Renal cortex interstitium (tissue), 11 donors: ENCODE data around the gene MAPK8. TPM values are rescaled to one million over a fixed set of nuclear protein-coding genes. Genes with fewer than 3 reads are reported as not detected.
"Not testable (repeated sequence)": the region's sequence is repeated elsewhere in the genome, so short reads cannot be mapped to it uniquely, and the experiment has no call there.

Experiments
- DNase-seq, 11 donors: peaks; one replicate each; pipeline ENCODE4 v3.0.0-alpha.2; 2013; ENCODE audit warnings: low read depth in 9 of 11, low spot score in 4 of 11; ENCODE audit errors: extremely low read depth in 1 of 11
- polyA plus RNA-seq, 3 donors: library from polyadenylated mRNA; unstranded; fragments of 120-200 nt; gene quantifications; one replicate each; pipeline ENCODE4 v1.2.1, GENCODE V29; 2013; ENCODE audit not compliant: insufficient read length in 3 of 3

Gene MAPK8
- polyA plus RNA-seq, 3 donors, result 64.1 to 77.2 (median 77.2) TPM

DNA sequence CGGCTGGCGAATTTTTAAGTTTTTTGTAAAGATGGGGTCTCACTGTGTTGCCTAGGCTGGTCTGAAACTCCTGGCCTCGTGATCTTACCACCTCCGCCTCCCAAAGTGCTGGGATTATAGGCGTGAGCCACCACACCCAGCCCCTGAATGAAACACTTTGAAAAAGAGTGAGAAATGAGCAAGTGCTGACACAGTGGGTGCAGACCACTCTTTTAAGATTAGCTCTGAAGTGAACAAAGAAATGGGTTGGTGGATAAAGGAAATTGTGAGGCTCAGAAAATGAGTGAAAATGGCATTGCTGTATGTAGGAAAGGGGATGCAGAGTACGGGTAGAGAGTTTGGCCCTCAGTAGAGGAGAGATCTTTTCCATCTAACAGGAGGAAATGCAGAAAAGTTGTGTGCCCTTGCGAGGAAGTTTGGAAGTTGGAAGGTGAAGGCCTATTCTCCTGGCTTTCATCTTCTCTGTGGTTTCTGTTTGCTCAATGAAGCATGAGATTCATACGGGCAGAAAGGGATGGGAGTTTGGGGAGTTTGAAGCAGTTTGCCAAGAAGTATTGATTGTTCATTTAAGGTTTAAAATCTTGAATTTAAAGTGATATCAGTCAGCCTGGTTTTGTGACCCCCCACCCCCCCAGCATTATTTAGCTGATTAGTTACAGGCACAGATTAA lies 11.0 kb downstream of the MAPK8 start:
- DNase-seq, result no peak

DNA sequence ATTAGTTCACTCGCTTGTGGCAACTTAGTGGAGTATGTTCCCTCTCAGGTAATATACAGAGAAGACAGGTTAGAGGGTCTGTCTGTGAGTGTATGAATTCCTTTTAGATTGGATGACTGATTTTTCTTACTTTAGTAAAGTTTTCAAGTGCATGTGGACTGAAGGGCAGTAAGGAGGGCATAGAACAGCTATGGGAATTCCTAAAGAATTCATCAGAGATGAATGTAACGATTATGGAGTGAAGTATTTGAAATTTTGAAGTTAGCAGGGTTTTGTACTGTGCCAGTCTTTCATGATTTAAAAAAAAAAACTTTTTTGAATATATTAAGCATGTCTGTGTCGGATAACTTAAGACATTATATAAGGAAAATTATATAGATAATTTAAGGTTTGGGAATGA lies 15.5 kb downstream of the MAPK8 start:
- no peak for DNase-seq

DNA sequence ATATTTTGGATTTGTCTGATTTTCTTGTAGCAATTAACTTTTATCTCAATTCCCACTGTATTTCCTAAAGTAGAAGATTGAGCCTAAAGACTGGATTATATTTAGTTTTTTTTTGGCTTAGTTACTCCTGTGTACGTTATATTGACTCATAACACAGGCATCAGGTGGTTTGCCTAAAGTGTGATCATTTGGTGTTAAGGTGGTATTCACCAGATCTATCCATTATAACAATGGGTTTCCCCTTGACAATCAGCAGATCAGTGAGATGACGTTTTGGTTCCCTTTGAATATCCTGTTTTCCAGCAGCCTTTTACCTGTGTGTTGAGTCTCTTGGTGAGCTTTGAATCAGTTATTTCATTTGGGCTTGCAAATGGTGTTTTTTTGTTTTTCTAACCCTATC lies 18.1 kb downstream of the MAPK8 start:
- DNase-seq, result no peak

DNA sequence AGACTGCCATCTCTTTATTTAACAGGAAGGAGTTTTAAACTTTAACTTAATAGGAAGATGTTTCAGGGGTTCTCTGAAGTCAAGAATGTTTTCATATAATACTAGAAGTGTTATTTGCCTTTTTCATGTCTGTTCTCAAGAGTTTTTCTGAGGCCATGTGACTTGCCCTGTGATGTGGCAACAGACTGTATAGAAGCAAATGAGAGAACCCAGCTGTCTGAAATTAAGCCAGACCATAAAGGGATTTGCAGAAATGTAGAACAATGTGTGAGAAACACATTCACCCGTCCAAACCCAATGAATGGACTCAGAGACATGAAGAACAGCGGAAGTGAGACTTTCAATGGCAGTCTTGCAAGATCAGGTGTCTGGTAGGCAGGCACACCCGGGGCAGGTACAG lies 23.8 kb downstream of the MAPK8 start:
- DNase-seq, result peak in 1 of 11 donors; percentile 0

DNA sequence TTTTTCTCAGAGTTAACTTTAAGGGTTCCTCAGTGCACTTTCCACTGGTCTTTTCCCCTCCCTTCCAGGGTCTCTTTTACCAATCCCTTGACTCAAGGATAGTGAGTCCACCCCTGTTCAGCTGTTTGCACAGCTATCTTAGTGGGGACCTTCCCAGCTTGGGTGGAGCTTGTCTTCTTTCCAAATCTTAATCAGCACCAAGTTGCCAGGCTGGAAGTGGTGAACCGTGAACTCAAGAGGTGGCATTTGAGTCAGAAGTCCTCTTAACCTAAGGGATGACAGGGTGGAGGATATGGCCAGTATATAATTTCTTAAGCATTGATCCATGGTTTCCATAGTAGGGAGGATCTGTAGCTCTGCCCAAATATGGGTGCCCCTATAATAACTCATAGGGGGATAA lies 25.0 kb downstream of the MAPK8 start:
- DNase-seq, result no peak

DNA sequence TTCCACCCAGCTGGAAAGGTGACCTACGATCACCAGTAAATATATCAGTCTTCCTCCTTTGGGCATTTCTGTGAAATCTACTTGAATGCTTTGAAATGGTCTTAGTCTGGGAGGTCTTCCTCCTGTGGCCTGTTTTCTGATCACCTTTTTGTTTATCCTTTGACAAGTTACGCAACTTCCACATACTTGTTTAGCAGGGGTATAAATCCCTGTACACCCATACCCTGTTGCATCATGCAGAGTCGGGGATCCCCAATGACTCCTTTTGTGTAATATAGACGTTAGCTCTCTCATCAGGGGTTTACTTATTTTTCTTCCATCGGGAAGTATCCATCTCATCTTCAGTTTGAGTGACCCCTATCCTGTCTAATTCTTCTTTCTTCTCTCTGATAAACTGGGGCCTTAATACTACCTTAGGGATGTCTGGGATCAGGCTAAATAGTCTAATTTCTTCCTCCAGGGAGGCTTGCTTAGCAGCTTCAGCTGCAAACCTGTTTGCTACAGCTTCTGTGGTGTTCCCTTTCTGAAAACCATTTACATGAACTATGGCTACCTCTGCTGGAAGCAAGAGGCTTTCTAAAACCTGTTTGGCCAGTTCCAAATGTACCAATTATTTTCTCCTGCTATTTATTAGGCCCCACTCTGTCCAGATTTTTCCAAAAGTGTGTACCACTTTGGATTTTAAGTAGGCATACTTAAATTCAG lies 25.8 kb downstream of the MAPK8 start:
- no peak for DNase-seq

DNA sequence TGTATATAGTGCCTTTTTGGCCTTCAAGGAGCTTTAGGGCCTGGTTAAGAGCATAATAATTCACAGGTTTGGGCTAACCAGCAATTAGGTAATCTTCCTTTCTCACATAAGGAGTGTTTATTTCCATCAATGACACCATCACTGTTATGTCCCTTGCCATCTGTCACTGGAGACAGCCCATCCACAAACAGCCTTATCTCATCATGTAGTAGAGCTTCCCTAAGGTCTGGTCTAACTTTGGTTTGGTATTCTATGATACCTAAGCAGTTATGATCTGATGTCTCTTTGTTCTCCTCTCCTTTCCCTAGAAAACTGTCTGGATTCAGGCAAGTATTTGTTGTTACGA lies 26.4 kb downstream of the MAPK8 start:
- no peak for DNase-seq

DNA sequence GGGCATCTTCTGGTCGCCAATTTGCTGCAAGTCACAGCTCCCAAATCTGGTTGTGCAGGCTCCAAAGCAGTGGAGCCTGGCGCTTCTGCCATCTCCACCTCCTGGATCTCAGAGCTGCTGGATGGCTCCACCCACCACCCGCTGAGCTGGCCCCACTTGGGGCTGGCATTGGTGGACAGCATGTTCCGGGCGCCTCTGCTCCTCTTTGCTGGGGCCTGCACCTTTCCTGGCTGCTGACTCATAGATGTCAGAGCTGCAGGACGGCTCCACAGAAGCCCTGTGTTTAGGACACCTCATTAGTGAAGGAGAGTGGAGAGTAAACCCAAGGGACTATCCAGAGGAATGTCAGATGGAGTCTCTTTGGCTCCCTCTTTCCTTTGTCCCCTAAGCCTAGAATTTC lies 27.4 kb downstream of the MAPK8 start:
- no peak for DNase-seq

DNA sequence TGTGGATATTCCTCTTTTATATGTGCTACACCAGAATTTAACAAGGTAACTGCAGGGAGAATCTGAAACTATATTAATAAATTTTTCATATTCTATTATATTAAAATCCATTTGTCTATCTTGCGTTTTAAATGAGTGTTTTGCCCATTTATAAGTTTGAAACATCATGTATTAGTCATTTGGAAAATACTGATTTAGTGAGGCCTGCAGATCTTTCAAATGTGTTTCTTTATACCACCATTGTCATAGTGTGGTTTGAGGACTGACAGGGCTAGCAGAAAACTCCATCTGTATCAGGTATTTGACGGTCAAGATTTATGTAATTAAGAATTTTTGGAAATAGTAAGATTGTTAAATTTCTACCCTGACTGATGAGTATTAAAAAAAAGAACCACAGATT lies 29.3 kb downstream of the MAPK8 start:
- no peak for DNase-seq

DNA sequence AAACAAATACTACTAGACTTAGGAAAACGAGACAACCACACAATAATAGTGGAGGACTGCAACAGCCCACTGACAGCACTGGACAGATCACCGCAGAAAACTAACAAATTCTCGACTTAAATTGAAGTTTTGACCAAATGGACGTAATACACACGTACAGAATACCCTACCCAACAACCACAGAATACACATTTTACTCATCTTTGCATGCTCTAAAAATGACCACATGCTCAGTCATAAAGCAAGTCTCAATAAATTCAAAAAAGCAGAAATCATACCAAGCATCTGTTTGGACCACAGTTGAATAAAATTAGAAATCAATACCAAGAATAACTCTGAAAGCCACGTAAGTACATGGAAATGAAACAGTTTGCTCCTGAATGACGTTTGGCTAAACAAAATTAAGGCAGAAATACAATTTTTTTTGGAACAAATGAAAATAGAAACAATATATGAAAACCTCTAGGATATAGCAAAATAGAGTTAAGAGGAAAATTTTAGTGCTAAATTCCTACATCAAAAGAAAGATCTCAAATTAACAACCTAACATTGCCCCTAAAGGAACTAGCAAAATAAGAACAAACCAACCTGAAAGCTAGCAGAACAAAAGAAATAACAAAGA lies 30.6 kb downstream of the MAPK8 start:
- no peak for DNase-seq

DNA sequence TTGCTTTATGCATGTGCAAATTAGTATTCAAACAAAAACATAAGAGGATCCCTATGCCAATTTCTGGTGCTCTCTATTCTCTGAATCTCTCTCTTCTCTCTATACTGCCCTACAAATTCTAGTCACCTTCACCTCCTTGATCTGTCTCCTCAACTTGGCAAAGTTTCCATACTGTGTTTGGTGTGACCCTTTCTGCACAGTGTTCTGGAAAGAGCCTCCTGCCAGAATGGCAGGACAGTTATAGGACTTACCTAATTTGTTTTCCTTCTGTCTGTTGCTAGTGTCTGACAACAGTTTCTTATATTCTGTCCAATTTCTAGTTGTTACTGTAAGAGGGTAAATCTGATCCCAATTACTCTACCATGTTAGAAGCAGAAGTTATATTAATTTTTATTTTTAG lies 34.3 kb downstream of the MAPK8 start:
- no peak for DNase-seq

DNA sequence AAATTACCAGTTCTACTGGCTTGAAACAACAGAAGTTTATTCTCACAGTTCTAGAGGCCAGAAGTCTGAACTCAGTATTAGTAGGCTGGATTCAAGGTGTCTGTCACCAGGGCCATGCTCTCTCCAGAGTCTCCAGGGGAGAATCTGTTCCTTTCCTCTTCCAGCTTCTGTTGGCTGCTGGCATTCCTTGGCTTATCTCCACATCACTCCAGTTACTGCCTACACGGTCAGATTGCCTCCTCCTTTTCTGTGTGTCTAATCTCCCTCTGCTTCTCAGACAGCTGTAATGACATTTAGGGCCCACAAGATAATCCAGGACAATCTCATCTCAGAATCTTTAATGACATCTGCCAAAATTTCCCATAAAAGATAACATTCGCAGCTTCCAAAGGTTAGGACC lies 36.6 kb downstream of the MAPK8 start:
- DNase-seq, result no peak

DNA sequence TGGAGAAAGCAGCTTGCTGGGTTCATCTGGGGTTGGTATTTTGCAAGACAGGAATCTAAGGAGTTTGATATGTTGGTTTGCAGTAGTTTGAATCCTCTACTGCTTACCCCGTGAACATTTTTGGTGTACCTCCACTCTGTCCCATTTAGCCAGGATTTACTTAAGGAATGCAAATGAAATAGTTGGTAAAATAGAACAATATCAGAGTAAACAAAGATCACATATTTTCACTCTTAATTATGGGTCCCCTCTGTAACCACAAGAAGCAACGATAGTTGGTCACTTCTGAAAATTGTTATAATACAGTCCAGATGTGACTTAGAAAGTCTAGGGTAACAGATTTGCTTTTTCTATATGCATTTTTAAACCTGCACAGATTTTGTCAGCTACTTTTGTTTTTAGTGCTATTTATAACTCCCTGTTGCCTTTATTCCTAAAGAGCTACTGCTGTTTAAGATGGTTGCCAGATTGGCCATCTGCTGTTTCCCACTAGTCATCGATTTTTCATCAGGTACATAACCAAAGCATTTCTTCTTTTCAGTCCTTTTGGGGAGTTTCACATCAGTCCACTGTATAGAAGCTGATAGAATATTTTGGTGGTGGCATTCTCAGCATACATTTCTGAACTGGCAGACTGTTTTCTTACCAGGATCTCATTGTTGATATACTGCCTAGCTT lies 37.6 kb downstream of the MAPK8 start:
- no peak for DNase-seq

DNA sequence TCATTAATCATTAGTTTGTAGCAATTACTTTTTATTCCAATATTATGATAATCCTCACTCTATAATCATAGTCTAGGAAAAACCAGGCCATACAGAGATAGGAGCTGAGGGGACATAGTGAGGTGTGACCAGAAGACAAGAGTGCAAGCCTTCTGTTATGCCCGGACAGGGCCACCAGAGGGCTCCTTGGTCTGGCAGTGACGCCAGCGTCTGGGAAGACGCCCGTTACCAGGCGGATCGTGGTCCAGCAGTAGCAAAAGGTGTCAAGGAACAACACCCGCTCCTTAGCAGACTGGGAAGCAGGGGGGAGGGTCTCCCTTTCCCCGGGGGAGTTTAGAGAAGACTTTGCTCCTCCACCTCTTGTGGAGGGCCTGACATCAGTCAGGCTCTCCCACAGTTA lies 39.8 kb downstream of the MAPK8 start:
- DNase-seq, result not testable (repeated sequence)

DNA sequence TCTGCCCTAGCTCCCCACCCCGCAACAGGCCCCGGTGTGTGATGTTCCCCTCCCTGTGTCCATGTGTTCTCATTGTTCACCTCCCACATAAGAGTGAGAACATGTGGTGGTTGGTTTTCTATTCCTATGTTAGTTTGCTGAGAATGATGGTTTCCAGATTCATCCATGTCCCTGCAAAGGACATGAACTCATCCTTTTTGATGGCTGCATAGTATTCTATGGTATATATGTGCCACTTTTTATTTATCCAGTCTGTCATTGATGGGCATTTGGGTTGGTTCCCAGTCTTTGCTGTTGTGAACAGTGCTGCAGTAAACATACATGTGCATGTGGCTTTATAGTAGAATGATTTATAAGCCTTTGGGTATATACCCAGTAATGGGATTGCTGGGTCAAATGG lies 41.1 kb downstream of the MAPK8 start:
- DNase-seq, result not testable (repeated sequence)

DNA sequence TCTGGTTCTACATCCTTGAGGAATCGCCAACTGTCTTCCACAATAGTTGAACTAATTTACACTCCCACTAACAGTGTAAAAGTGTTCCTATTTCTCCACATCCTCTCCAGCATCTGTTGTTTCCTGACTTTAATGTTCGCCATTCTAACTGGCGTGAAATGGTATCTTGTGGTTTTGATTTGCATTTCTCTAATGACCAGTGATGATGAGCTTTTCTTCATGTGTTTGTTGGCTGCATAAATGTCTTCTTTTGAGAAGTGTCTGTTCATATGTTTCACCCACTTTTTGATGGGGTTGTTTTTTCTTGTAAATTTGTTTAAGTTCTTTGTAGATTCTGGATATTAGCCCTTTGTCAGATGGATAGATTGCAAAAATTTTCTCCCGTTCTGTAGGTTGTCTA lies 41.5 kb downstream of the MAPK8 start:
- DNase-seq, result not testable (repeated sequence)

DNA sequence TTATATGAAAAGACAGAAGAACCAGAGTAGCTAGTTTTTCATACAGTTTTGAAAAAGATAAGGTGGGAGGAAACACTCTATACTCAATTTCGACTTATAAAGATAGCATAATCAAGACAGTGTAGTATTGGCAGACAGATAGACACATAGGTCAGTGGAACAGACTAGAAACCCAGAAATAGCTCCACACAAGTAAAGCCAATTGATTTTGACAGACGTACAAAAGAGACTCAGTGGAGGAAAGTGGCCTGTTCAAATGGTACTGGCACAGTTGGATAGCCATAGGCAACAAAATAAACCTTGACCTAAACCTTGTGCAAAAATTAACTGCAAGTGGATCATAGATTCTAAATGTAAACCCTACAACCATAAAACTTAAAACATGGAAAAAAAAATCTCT lies 46.8 kb downstream of the MAPK8 start:
- DNase-seq, result no peak

DNA sequence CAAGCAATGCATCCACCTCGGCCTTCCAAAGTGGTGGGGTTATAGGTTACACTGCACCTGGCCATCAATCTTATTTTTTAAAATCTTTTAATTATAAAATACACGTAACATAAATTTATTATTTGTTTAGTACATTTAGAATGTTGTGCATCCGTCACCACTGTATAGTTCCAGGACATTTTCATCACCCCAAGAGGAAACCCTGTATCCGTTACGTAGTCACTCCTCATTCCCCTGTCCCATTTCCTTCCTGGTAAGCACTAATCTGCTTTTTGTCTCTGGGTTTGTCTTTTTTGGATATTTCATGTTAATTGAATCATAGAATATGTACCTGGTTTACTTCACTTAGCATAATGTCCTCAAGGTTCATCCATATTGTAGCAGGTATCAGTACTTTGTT lies 51.2 kb downstream of the MAPK8 start:
- no peak for DNase-seq

DNA sequence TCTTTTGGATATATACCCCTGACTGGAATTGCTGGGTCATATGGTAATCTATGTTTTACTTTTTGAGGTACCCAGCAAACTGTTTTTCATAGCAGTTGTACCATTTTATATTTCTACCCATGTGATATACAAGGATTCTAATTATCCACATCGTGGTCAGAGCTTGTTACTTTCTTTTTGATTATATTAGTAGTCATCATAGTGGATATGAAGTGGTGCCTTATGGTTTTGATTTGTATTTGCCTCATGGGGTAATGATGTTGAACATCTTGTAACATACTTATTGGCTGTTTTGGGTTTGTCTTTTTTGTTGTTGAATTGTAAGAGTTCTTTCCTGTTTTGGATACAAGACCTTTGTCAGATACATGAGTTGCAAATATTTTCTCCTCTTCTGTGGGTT lies 51.7 kb downstream of the MAPK8 start:
- DNase-seq, result no peak

DNA sequence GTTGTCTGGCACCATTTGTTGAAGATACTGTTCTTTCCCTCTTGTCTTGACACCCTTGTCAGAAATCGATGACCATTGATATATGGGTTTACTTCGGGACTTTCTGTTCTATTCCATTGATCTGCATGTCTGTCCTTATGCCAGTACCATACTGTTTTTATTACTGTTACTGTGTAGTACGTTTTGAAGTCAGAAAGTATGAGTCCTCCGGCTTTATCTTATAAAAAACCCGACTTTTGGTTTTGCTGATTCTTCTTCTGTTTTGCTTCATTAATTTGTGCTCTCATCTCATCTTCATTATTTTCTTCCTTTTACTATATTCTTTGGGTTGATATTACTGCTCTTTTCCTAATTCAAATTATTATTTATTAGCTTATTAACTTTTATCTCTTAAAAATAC lies 52.4 kb downstream of the MAPK8 start:
- no peak for DNase-seq
